ENCODE measurements around the gene TLR8. TPM values are rescaled to one million over a fixed set of nuclear protein-coding genes. Genes with fewer than 3 reads are reported as not detected.

The TLR8 gene
- total and polyA plus RNA-seq, 11 donors = 0.04 to 9.7 (median 0.52) TPM

DNA sequence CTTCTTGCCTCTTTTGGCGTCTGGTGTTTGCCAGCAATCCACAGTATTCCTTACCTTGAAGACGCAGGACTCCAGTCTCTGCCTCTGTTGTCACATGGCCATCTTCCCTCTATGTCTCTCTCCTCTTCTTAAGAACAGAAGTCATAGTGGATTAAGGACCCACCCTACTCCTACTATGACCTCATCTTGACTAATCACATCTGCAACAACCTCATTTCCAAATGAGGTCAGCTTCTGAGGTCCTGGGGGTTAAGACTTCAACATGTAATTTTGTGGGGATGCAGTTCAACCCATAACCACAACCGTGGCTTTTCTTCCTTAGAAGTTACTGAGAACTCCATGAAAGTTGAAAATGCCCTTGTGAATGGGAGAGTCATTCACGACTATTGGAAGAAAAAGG is 23.3 kb downstream of the TLR8 start:
- peaks cover 0 to 44% (median 0%) of the 10 kb centered on the region in 9 donors for H3K27me3 ChIP-seq
- no peaks in the 10 kb centered on the region for H3K4me1 ChIP-seq
- DNase-seq = no peak
- TF ChIP-seq POLR2A (IDR thresholded peaks at IDR 0.05) (no peak), CTCF (IDR thresholded peaks at IDR 0.05) (no peak)
- no peak overlapping the region for H3K4me3 ChIP-seq
- no peaks in the 10 kb centered on the region for H3K9me3 ChIP-seq
- no peak overlapping the region for H3K27ac ChIP-seq
- H3K36me3 ChIP-seq = no peaks in the 10 kb centered on the region
- intact Hi-C loops (cut with DNase I) = no loop called here
- no peak for ATAC-seq
- WGBS, 4 donors = 66 to 79% (median 77%) methylated on average over 4 of the region's 4 CpGs

DNA sequence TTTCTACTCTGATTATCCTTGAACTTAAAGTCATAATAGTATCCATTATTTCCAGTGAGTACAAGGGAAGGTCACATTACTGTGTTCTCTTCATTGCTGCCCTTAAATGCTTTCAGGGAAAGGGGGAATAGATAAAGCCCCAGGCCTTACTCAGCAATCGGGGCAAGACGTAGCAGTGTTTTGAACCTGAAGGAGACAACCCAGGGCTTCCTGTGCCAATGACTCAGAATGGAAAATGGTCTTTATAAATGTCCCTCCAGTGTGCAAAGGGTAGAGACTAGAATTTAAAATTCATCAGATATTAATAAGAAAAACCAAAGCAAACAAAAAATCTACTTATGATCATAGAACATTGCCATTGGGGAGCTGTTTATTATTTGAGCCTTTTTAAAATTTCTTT is 23.7 kb downstream of the TLR8 start:
- H3K4me3 ChIP-seq = no peak overlapping the region
- no peaks in the 10 kb centered on the region for H3K9me3 ChIP-seq
- H3K27me3 ChIP-seq = peaks cover 0 to 45% (median 0%) of the 10 kb centered on the region in 9 donors
- intact Hi-C loops (cut with DNase I) = no loop called here
- ATAC-seq (no peak), DNase-seq (no peak)
- no peaks in the 10 kb centered on the region for H3K4me1 ChIP-seq
- 84 to 90% (median 88%) methylated on average over 2 of the region's 2 CpGs for WGBS, 4 donors
- TF ChIP-seq CTCF (IDR thresholded peaks at IDR 0.05) (no peak), POLR2A (IDR thresholded peaks at IDR 0.05) (no peak)
- H3K27ac ChIP-seq = no peak overlapping the region
- H3K36me3 ChIP-seq = no peaks in the 10 kb centered on the region

DNA sequence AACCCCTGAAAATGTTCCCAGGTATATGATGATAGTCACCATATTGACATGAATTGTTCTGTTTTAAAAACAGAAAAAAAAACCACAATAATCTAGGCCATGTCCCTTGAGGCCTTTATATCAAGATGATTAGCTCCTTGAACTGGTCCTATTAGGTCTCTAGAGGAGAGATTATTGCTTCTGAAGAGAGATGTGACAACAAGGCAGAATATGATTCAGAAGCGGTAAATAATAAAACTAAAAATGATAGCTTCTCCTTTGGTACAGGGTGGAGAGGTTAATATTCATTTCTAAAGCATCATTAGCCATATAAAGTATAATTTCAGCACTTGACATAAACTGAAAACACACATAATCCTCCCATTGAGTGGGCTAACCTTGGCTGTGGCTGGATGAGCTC is 25.8 kb downstream of the TLR8 start:
- Histone ChIP-seq H3K36me3 (no peaks in the 10 kb centered on the region), H3K4me1 (no peaks in the 10 kb centered on the region), H3K27ac (no peak overlapping the region), H3K9me3 (no peaks in the 10 kb centered on the region), H3K27me3 (peaks cover 0 to 50% (median 0%) of the 10 kb centered on the region in 9 donors), H3K4me3 (no peak overlapping the region)
- whole genome bisulfite sequencing, 4 donors = 77 to 92% (median 88%) methylated on average over 1 of the region's 1 CpG
- DNase-seq (no peak), ATAC-seq (no peak)
- TF ChIP-seq CTCF (IDR thresholded peaks at IDR 0.05) (no peak), POLR2A (IDR thresholded peaks at IDR 0.05) (no peak)
- intact Hi-C loops (cut with DNase I) = no loop called here

DNA sequence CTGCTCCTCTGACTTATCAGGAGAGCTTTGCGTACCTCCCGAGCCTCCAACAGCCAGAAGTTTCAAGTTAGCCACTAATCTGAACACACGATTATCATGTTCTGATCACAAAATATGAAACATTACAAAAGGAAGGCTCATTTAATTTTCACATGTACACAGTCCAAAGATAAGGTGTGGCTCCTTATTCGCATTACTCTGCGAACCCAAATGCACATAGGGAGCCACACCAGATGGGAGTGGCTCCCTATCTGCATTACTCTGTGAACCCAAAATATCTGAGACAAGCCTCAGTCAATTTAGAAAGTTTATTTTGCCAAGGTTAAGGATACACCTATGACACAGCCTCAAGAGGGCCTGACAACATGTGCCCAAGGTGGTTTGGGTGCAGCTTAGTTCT is 28.4 kb downstream of the TLR8 start:
- H3K4me3 ChIP-seq = no peak overlapping the region
- H3K36me3 ChIP-seq = no peaks in the 10 kb centered on the region
- H3K9me3 ChIP-seq = no peaks in the 10 kb centered on the region
- 86 to 95% (median 91%) methylated on average over 5 of the region's 5 CpGs for WGBS, 4 donors
- no peak for TF ChIP-seq POLR2A (IDR thresholded peaks at IDR 0.05)
- no peak for TF ChIP-seq CTCF (IDR thresholded peaks at IDR 0.05)
- no peak for ATAC-seq
- H3K4me1 ChIP-seq = no peaks in the 10 kb centered on the region
- H3K27me3 ChIP-seq = peaks cover 0 to 52% (median 0%) of the 10 kb centered on the region in 9 donors
- no peak for DNase-seq
- H3K27ac ChIP-seq = no peak overlapping the region
- intact Hi-C loops (cut with DNase I) = no loop called here

Data from heart left ventricle (tissue), 16 donors.